Activated gamma-delta T cell treated with Interleukin-2 at 50 U/mL for 16 hours (primary cell): ENCODE data around the gene BATF3.

ENCODE experiments used
- DNase-seq: peaks from one replicate; pipeline ENCODE4 v3.0.0-alpha.2; 2020

Gene BATF3

GRCh38 chr1:212702672-212703071, 3.0 kb upstream of the BATF3 start:
- DNase-seq: no peak

GRCh38 chr1:212701910-212702309, 2.3 kb upstream of the BATF3 start:
- no peak for DNase-seq

- DNase-seq: peak; percentile 10
These were observed 1.5 kb upstream of the BATF3 start for GRCh38 chr1:212700892-212701819.

GRCh38 chr1:212700223-212700891, 717 bp upstream of the BATF3 start:
- peak; percentile 26 for DNase-seq

- peak; percentile 22 for DNase-seq
These were observed 476 bp downstream of the BATF3 start for GRCh38 chr1:212699104-212699624.

- no peak for DNase-seq
These were observed 1.1 kb downstream of the BATF3 start for GRCh38 chr1:212698467-212699103.

- no peak for DNase-seq
These were observed 2.8 kb downstream of the BATF3 start for GRCh38 chr1:212696721-212697331.

- no peak for DNase-seq
These were observed 6.6 kb downstream of the BATF3 start for GRCh38 chr1:212692774-212693644.

GRCh38 chr1:212691561-212692071, 8.0 kb downstream of the BATF3 start:
- DNase-seq: no peak

GRCh38 chr1:212690816-212691403, 8.7 kb downstream of the BATF3 start:
- DNase-seq: no peak

GRCh38 chr1:212689758-212690529, 9.7 kb downstream of the BATF3 start:
- DNase-seq: no peak

GRCh38 chr1:212689196-212689725, 10.4 kb downstream of the BATF3 start:
- DNase-seq: no peak

- DNase-seq: no peak
These were observed 11.1 kb downstream of the BATF3 start for GRCh38 chr1:212688341-212689047.

GRCh38 chr1:212687811-212688210, 11.8 kb downstream of the BATF3 start:
- no peak for DNase-seq

GRCh38 chr1:212686591-212686990, 13.0 kb downstream of the BATF3 start:
- no peak for DNase-seq

GRCh38 chr1:212686069-212686468, 13.6 kb downstream of the BATF3 start:
- DNase-seq: no peak

GRCh38 chr1:212685429-212685828, 14.2 kb downstream of the BATF3 start:
- DNase-seq: no peak

- DNase-seq: no peak
These were observed 15.0 kb downstream of the BATF3 start for GRCh38 chr1:212684521-212685090.

GRCh38 chr1:212684076-212684475, 15.6 kb downstream of the BATF3 start:
- no peak for DNase-seq
